GM23248 (cell line): Measurements from ENCODE around the gene AP2S1.
"Not testable (repeated sequence)": the region's sequence is repeated elsewhere in the genome, so short reads cannot be mapped to it uniquely, and the experiment has no call there.

Experiments used
- EZH2 ChIP-seq: fragments of 200-600 bp; sonication (generic); IDR thresholded peaks from 2 replicates; pipeline ENCODE4 v1.6.1; 2018; ENCODE audit warnings: antibody characterized with exemption, mild to moderate bottlenecking; ENCODE audit not compliant: insufficient read depth, poor library complexity, severe bottlenecking
- EZH2phosphoT487 ChIP-seq: fragments of 200-600 bp; sonication (generic); IDR thresholded peaks from 2 replicates; pipeline ENCODE4 v1.6.1; 2018; ENCODE audit warnings: antibody characterized with exemption, moderate library complexity, mild to moderate bottlenecking, low read depth; ENCODE audit not compliant: insufficient read depth

GRCh38 chr19:46804432-46804831 lies 46.2 kb downstream of the AP2S1 start:
- not testable (repeated sequence) for TF ChIP-seq EZH2phosphoT487, EZH2
